ENCODE data around the gene MTG2.

MTG2 gene

DNA sequence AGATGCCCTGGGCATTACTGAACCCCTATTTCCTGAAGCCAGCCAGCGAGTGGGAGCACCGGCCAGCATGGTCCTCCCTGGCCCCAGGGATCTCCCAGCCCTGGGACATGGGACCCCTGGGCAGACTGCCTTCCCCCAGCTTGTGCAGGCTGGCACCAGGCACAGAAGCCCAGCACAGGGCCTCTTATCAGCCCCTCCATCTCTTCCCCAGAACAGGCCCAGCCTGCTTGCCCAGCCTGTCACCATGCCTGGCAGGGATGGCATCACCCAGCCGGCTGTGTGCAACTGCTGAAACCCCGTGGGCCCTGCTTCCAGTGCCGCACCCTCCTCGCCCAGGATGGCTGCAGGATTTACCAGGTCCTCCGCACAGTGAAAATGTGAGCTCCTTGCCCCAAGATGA, 49.4 kb downstream of the MTG2 start:
- DNase-seq (ENCODE audit: low read depth in 4 of 4, low spot score in 1 of 4): no peak

DNA sequence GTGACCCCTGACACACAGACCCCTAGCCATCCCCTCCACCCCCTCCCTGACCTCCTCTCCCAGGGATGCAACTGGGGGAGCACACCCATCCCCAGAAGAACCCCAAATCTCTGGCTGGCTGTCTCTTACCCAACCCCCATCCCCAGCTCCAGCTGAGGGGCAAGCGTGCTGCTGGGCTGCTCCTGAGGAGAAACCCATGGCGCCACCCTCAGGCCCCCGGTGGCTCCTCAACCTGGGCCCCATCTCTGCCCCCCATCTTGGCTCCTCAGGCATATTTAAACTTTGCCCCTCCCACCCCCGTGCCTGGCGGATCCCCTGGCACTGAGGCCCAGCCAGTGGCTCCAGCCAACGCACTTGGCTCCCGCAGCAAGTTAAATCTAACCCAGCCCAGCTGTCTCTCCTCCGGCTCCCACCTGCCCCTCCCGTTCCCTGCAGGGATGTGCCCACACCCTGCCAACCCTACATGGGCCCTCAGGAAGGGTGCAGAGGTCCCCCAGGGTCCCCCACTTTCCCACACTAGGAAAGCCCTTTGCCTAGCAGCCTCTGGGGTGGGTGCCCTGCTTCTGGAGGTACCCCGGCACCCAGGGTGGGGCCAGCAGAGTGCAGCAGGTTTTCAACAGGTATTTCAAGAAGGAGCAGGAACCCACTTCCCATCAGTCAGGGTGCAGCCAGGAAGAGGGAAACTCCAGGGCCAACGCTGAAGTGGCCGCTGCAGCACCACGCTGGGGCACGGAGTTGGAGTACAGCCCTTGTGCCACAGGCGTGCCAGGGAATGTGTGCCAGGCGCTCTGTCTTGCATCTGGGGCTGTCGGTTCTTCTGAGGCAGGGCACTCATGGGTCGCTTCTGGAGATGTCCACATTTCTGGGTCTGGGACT, 50.2 kb downstream of the MTG2 start:
- DNase-seq (ENCODE audit: low read depth in 4 of 4, low spot score in 1 of 4): no peak

DNA sequence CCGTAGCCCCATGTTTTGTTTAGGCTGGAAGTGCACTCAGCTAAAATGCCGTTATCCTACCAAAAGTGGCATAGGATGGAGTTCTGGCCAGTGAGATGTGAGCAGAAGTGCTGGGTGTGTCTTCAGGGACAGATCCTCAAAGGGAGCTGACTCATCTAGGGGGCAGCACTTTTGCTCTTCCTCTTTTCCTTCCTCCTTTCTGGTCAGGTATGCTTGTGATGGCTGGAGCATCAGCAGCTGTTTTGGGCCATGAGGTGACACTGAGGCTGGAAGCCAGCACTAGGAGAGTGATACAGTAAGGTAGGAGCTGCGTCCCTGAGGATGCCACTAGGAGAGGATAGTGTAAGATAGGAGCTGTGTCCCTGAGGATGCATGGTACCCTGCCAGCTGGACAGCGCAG, 50.9 kb downstream of the MTG2 start:
- DNase-seq (ENCODE audit: low read depth in 4 of 4, low spot score in 1 of 4): no peak

DNA sequence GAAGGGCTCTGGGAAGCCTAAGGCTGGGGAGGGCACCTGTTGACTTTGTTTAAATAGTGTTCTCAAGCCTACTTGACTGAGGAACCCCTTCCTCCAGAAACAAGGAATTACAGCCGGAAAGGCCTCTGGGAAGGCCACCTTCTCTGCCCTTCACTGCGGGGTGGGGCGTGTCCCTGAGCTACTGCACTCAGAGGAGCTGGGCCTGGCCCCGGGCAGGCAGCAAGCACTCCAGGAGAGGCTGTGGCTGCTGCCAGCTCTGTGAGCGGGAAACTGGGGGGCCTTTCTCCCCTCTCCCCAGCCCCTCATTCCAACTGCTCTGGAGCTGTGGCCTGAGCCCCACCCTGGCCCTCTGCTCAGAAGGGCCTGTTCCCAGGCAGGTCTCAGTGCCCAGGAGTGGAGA, 51.5 kb downstream of the MTG2 start:
- DNase-seq (ENCODE audit: low read depth in 4 of 4, low spot score in 1 of 4): no peak

DNA sequence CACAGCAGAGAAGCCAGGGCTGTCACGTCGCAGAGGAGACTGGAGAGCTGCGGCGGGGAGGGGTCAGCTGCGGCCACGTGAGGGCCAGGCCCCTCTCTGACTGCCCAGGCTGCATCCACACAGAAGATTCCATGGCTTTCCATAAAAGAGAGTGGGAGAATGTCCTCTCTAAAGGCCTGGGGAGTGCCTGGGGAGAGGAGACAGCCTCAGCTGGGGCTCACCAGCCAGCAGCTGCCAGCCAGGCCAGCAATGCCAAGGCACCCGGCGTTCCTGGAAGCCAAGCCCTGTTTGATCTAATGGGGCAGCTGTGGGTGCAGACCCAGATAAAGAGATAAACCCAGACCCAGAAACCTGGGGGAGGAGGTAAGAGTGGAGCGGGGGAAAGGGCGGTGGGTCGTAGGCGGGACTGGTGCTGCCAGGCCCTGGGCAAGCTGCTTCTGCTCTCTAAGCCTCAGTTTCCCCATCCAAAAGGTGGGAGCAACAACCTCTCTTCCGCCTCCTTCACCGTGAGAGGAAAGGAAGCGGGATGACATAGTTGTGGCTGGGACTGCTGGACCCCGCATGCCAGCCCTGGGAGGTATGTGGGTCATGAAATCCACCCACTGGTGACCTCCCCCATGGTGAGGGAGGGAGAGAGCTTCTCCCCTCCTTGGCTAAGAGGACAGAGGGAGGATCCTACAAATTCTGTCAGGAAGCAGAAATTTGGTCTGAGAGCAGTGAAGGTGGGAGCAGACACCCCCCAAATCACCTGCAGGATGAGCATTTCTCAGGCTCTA, 52.4 kb downstream of the MTG2 start:
- no peak for DNase-seq (ENCODE audit: low read depth in 4 of 4, low spot score in 1 of 4)

DNA sequence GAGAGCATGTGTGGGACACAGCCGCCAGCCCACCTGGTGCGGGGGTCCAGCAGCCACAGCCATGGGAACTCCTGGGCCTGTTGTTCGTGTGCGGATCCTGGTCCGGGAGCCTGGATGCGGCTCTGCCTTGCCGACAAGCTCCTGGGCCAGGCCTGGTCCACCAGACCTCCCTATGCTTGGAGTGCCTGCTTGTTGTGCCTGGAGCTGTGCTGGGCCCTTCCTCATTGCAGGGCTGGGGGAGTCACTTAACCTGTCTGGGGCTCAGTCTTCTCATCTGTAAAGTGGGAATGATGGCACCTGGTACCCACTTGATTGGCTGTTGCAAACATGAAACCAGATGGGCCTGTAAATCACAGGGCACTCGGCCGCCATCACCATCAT, 52.9 kb downstream of the MTG2 start:
- DNase-seq (ENCODE audit: low read depth in 4 of 4, low spot score in 1 of 4): no peak

DNA sequence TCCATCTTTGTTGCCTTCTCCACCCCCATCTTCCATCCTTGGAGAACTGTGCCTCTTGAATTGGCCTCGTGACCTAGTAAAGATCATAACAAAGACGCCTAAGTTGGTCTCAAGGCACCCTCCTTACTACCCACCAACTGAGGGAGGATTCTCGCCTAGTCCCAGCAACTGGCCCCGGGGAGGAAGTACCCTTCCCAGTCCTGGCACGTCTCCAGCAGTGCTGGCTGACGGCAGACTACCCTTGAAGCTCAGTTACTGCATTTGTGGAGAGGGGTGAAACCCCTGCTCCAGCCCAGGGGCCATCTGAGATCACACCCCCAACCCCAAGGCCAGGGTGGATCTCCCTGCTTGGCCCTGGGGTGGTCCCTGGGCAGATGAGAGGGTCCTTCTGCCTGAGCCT, 53.4 kb downstream of the MTG2 start:
- DNase-seq (ENCODE audit: low read depth in 4 of 4, low spot score in 1 of 4): no peak

DNA sequence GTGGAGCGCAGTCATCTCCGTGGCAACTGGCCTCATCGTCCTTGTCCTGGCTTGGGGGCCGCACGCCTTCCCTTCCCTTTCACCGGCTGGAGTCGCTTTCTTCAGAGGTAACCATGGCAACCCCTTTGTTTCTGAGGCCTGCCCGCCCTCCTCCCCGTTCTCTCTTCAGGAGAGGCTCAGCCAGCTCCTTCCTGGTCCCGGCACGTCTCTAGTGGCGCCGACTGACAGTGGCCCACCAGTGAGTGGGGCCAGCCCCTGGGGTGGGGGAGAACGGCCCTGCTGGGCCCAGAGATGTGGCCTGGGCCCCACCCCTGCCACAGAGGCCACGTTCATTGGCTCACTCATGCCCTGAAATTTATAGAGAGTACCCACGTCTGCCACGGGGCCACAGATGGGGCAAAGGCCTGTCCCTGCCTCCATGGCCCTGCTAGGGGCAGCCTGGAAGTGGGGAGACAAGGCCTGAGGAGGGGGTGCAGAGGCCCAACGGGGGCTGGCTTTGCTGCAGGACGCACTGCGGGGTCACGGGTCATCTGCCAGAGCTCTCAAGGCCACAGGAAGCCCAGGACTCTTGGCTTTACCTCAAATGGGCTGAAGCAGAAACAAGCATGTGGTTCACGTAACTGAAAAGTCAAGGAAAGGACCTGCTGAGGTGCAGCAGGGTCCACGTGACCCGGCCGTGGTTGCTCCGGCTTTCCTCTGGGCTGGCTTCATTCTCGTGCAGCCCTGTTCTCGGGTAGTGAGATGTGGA, 54.1 kb downstream of the MTG2 start:
- DNase-seq (ENCODE audit: low read depth in 4 of 4, low spot score in 1 of 4): no peak

DNA sequence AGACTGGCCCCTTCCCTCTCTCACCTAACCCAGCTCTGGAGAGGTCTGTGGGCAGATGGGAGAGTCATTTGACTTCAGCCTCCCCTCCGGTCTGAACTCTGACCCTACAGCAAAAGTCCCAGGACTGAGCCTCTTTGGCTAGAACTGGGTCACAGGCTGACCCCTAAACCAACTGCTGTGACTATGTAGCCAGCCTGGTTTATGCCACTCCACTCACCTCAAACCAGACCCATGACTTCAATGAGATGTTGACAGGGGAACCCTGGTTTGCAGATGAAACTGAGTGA, 54.6 kb downstream of the MTG2 start:
- no peak for DNase-seq (ENCODE audit: low read depth in 4 of 4, low spot score in 1 of 4)

DNA sequence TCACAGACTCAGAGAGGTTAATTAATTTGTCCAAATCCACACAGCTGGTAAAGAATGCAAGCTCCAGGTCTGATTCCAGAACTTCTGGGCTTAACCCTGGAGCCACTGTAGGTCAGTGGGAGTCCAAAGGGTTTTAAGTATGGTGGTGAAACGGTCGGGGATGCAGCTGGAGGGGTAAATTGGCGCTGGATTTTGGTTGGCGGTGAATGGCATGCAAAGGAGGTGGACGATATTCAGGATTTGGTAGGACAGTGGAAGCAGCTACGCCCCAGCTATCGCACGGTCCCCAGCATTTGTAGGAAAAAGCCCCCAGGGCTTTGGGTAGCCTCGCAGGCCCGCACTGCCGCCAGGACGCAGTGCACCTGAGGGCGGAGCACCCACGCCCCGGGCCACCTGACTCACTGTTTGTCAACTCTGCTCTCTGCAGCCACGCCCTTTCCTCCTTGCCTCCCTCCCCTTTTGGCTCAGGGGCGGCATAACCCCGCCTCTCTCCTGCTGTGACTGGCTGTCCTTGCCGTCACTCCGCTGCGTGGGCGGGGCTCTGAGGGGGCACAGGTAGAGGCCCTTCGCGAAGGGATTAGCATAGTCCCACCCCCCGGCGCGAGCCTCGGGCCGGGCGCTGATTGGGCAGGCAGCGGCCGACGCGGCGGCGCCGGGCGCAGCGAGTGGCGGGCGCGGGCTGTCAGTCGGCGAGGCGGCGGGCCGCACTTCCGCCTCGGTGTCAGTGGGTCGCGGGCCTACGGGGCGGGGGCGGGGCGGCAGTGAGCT, 55.2 kb downstream of the MTG2 start, which contains the start of gene OSBPL2:
Gene OSBPL2 (plus strand): TSS at position 721 of the 768 bp plus-strand sequence. CDS start 17,664 bp downstream, outside the sequence.
- DNase-seq (ENCODE audit: low read depth in 4 of 4, low spot score in 1 of 4): peak; percentile 100

DNA sequence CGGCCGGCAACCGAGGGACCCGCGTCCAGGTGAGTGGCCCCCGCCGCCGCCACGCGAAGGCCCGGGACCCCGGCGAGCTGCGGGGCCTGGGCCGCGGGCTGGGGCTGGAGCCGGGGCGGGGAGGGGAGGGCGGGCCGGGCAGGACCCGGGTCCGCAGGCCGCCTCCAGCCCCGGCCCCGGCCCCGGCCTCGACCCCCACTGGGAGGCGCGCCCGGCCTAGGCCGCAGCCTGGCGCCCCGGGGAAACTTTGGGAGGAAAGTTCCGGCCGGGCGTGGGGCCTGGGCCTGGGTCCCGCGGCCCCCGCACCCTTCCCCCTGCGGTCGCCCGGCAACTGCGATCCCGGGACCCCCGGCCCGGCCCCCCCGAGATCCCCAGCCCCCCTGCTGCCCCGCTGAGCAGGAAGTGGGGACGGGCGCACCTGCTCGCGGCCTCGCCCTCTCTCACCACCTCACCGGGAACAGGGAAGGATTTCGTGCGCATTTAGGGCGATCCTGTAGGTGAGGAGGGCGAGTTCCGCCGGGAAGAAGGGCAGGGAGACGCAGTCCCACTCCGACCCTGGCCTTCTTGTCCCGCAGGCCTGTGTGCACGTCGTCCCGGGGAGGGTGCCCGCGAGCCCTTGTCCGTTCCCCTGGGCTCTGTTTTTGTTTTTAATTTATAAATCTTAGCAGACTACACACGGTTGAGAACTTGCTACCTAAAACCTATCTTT, 55.9 kb downstream of the MTG2 start:
- no peak for DNase-seq (ENCODE audit: low read depth in 4 of 4, low spot score in 1 of 4)

DNA sequence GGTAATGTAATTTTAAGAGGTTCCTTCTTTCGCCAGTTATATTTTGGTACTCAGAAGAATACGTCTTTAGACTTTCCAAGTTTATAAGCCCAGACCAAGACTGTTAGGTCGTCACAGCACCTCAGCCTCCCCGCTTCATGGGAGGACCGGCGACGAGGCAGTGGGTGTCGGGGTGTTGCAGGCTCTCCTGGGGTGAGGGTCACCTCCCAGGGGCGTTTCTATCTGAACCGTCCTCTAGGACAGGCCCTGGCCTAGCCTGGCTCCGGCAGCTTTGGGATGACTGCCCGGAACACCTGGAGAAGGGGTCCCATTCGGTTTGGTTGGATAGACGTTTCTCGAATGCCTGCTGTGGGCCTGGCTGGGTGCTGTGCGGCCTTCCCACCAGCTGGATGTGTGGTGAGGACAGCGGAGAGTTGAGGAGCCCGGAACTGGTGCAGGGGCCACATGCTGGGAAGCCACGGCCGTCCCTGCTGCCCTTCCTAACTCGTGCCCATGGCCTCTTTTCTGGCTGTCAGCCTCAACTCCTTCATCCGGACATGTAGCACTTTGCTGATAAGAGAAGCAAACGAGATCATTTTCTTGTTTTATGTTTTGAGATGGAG, 56.6 kb downstream of the MTG2 start:
- DNase-seq (ENCODE audit: low read depth in 4 of 4, low spot score in 1 of 4): no peak

DNA sequence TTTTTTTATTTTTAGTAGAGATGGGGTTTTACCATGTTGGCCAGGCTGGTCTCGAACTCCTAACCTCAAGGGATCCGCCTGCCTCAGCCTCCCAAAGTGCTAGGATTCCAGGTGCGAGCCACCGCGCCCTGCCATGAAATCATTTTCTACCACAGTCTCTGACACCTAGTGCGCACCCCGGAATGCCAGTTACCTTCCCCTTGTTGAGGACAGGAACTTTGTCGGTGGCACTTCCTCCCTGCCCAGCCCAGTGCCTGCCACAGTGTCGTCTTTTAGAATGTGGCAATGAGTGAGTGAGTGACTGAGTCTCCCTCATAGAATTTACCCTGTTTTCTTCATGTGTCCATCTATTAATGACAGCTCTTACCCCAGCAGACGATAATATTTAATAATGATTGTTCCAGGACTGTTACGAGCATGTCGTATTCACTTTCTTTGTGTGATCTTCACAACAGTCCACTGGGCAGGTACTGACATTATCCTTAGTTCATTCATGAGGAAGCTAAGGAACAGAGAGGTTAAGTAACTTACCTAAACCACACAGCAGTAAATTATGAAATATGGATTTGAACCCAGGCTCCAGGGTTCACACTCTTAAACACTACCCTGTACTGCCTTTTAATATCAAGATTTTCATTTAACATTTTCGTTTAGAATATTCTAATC, 57.3 kb downstream of the MTG2 start:
- no peak for DNase-seq (ENCODE audit: low read depth in 4 of 4, low spot score in 1 of 4)

DNA sequence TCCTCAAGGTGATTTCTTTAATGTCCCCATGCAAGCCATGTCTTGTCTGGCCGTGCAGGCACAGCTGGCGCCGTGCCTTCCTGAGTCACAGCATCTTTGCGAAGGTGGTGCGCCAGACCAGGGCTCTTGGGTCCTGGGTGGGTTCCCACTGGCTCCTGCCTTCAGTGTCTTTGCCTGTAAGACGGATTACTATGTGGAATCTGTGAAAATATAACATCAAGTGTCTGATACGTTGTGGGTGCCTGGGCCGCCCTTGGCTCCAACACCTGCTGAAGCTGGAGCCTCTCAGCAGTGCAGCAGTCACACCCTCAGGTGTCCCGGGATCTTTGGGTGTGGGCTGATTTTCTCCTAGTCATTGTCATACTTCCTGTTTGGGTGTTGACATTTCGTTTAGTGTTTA, 58.7 kb downstream of the MTG2 start:
- no peak for DNase-seq (ENCODE audit: low read depth in 4 of 4, low spot score in 1 of 4)

DNA sequence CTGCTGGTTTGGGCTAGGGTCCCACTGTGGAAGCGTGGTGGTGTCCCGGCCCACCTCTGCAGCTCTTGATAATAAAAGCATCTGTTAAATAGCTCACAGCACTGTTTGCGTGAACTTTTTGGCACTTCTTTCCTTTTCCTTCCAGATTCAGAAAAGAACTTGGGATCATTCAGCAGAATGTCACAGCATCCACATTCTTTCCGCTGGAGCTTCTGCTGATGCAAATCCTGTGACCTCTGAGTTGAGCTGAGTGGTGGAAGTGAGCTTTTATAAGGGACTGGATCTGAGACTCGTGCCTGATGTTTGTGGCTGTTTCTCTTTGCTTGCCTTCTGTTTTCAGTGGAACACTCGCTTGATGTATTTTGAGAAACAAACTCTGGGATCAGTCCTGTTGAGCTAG, 59.3 kb downstream of the MTG2 start:
- no peak for DNase-seq (ENCODE audit: low read depth in 4 of 4, low spot score in 1 of 4)

DNA sequence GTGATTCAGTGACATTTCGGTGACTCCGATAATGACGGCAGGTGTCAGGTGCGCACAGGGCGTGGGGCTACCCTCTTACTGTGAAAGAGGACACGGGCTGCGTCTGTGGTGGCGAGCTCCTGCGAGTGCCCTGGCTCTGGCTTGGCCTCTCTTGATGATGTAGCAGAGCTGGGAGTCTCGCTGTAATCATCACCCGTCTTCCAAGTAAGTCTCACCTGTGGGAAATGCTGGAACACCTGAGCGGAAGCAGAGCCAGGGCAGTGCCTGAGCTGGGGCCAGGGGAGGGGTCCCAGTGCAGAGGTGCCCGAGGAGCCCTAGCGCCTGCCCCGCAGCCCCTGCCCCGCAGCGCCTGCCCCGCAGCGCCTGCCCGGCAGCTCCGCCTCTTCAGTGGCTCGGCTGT, 60.3 kb downstream of the MTG2 start:
- no peak for DNase-seq (ENCODE audit: low read depth in 4 of 4, low spot score in 1 of 4)

DNA sequence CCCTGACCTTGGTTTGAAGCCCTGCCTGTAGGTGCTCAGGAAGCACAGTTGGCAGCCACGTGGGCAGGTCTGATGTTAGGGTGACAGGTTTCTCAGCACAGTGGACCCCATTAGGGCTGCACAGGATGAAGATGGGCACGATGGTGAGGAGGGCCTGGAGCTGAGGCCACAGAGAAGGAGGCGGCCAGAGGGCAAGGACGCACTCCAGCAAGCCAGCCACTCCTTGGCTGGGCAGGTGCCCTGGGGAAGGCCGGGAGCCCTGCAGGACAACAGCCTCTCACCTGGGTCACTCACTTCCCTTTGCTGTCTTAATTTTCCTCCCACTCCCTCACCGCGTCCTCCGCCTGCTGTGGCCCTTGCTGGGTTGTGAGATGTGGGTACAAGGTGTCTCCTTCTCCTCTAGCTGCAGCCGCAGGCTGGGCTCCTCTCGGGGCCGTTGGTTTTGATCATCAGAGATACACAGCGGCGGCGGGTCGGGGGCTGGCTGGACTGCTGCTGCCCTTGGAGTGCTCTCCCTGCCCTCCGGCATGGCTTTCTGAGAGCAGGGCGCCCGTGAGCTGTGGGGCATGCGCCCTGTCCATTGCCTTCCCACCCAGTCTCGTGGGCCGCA, 61.2 kb downstream of the MTG2 start:
- DNase-seq (ENCODE audit: low read depth in 4 of 4, low spot score in 1 of 4): no peak

DNA sequence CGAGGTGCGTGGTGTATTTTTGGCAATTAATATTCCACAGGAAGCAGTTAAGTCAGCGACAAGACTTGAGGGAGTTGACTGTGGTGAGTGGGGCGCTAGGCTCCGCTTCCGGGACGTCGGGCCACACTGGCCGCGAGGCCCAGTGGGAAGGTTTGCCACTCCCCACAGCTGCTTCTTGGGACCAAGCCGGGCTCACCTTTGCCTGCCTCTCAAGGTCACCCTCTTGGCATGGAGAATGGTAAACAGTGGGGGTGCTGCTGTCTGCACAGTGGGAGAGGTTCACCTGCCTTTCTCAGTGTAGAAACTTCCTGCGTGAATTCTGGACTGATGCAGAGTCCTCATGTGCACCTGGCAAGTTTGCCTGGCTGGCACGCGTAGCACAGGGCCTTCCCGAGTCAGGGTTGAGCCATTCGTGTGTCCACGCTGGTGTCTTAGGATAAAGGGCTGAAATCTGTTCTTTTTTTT, 61.8 kb downstream of the MTG2 start:
- no peak for DNase-seq (ENCODE audit: low read depth in 4 of 4, low spot score in 1 of 4)

DNA sequence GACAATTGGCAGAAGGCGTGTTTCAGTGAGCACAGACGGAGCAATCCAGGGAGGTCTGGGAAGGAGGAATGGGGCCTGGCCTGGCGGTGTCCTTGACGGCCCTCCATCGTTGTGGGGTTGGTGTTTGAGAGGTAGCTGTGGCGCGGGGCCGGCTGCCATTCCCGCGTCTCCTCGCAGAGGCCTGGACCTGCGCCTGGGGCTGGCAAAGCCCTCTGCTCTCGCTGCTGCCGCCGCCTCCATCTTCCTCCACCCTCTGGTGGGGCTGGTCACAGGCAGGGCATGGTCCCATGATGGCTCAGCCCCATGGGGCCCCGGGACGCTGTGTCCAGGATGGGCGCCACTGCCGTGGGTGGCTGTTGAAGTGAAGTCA, 63.1 kb downstream of the MTG2 start:
- DNase-seq (ENCODE audit: low read depth in 4 of 4, low spot score in 1 of 4): no peak
